GM19351 (cell line): ENCODE results near the gene FZD2.
"Not testable (repeated sequence)": the region's sequence is repeated elsewhere in the genome, so short reads cannot be mapped to it uniquely, and the experiment has no call there.

Experiments
- ATAC-seq: cut with Tn5 transposase; IDR thresholded peaks from one replicate; pipeline ENCODE4 v1.9.1; 2021; ENCODE audit warnings: mild to moderate bottlenecking, moderate library complexity; ENCODE audit not compliant: unreplicated experiment

FZD2 gene

GRCh38 chr17:44556832-44557606 lies at the start of gene FZD2:
Gene FZD2, plus strand, starts transcription at chr17:44557484. Its CDS starts 205 bp downstream, at chr17:44557689.
- ATAC-seq: peak; percentile 53

DNA sequence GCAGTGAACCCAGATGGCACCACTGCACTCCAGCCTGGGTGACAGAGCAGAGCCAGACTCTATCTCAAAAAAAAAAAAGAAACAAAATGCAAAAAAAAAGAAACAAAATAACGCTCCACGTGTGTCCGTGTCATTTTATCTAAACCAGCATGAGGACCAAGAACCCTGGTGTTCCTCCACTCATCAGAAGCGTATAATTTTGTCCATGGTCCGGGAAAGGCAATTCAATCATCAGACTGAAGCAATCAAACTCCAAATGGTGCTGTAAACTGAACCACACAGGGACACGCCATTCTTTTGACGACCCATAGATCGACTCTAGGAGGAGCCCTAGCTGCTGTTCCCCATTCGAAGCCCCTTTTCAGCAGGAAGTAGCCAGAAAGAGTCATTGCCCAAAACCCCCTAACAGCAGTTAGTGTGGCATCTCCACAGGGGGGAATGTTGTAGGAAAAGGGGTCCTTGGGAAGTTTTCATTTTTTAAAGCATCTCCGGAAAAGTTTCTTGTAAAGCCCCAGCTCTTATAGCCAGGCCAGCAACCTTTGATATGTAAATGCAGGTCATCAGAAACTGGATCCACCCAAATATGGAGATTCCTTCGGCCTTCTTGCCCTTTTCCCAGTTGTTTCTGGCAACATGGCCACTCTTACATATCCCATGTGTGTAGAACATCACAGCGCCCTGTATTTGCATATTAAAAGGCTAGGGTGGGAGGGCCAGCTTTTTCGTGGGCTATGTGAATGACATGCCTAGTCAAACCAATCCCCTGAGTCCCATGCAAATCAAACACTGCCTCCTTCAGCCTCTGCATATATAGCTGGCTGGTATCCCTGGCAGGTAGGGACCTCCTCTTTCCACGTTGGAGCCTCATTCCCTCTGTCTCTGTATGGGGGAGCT lies 45.8 kb upstream of the FZD2 start:
- ATAC-seq: not testable (repeated sequence)

DNA sequence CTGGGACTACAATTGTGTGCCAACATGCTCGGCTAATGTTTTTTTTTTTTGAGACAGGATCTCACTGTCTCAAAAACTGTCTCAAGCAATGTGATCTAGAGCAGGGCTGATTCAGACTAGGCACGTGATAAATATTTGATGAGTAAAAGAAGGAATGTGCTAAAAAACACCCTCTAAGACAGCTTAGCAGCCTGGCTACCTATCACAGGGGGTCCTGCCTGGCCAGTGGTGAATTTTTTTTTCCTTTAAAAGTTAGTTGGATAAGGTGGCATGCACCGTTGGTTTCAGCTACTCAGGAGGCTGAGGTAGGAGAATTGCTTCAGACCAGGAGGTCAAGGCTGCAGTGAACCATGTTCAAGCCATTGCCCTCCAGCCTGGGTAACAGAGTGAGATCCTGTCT lies 39.3 kb upstream of the FZD2 start:
- no peak for ATAC-seq

DNA sequence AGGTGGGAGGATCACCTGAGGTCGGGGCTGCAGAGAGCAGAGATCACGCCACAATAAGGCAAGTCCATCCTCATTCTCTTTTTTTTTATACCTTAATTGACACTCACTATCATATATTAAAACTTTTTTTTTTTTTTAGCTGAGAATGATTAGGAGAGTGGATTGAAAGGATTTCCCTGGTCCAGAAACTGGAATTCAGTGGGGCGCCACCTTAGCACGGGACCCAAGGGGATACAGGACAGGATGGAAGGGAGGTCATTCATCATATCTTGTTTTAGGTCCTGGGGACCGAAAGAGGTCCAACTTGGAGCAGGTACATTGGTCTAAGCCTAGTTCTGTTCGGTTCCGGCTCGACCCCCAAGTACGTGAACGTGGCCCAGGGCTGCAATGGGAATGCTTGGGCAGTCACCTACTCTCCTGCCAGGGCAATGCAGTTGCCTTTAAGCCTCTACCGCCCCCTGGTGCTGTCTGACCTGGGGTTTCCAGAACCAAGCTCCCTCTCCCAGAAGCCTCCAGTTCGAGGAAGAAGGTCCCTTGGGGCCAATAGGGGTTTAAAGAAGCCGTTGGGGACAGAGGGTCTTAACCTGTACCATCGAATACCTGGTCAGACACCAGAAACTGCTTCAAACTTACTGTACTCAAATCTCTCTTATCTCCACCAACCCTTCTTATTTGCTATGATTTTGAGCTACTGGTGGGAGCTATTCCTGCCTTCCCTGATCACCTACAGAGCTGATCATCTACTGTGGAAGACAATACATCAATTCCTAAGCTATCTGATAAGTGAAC lies 34.2 kb upstream of the FZD2 start:
- ATAC-seq: no peak

GRCh38 chr17:44523672-44523972 lies 33.7 kb upstream of the FZD2 start:
- ATAC-seq: no peak

GRCh38 chr17:44527102-44527501 lies 30.2 kb upstream of the FZD2 start:
- ATAC-seq: no peak

DNA sequence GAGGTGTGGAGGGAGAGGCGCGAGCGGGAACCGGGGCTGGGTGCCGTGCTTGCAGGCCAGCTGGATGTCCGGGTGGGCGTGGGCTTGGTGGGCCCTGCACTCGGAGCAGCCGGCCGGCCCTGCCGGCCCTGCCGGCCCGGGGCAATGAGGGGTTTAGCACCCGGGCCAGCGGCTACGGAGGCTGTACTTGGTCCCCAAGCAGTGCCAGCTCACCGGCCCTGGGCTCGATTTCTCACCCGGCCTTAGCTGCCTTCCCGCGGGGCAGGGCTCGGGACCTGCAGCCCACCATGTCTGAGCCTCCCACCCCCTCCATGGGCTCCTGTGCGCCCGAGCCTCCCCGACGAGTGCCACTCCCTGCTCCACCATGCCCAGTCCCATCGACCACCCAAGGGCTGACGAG lies 29.3 kb upstream of the FZD2 start:
- no peak for ATAC-seq

- no peak for ATAC-seq
These were observed 27.4 kb upstream of the FZD2 start for GRCh38 chr17:44529864-44530263.

GRCh38 chr17:44530896-44531418 lies 26.3 kb upstream of the FZD2 start:
- ATAC-seq: no peak

DNA sequence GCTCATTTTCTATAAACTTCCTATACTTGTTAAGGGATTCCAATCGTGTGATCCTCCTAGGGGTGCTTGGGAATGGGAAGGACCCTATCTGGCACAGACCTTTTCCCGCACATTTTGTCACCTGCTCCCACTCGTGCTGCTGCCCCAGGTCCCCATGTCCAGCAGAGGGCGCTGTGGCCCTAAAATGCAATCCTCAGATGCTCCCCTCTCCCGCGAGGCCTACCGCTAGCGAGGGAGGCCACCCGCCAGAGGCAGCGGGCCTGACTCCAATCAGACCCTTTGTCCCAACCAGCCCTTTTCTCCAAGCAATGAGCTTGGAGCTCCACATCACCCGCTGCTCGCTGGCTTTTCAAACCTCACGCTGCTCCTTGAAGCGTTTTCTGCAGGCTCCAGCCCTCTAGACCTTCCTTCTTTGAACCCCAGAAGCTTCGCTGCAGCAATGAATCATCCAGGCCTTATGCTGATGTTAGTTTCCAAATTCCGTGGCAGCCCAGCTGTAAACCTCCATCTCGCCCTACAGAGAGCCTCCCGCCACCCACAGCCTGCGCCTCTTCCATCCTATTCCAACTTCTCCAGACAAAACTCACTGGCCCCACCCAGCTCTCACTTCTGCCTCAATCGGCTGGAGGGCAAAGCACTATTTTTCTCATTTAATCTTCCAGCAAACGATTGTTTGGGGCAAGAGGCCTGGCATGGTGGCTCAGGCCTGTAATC lies 23.6 kb upstream of the FZD2 start:
- ATAC-seq: no peak

DNA sequence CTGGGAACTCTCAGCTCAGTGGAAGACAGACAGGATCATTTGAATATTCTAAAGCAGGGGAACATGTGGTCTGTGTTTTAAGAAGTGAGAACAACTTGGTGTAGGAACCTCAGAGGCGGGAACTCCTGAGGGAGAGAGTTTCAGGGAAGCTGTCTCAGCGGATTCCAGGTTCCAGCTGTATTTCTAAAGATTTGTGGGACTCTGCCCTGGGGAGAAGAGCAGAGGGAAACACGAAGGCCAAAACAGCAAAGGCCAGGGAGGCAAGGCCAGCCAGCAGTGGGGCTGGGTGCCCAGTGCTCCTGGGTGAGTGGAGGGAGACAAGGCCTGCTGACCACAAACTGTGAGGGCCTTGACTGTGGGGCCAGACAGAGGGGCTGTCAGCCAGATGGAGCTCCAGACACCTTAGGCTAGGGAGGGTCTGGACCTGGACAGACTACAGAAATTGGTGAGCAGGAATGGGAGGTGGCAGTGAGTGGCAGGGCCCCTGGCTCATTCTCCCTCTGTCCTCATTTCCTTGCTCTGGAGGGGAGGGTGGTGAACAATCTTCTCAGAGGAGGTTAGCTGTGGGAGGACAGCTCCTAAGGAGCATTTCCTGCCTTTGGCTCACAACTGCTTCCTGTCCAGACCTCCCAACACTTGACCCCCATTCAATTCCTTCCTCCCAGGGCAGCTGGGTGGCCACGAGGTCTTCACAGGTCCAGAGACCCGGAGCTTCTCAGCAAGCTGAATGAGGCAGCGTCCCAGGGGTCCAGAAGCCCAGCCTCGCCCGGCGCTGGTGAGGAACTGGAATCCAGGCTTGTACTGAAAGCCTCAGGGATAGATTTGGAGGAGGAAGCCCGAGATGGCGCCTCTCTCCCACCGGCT lies 21.0 kb upstream of the FZD2 start:
- no peak for ATAC-seq

DNA sequence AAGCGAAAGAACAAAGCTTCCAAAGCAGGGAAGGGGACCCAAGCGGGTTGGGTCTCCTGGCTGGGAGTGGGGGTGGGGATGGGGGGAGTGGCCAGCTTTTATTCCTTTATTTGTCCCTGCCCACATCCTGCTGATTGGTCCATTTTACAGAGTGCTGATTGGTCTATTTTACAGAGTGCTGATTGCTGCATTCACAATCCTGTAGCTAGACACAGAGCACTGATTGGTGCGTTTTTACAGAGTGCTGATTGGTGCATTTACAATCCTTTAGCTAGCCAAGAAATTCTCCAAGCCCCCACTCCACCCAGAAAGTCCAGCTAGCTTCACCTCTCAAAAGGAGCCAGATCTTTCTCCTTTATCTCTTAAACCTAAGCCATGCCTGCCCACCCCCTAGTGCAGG lies 19.4 kb upstream of the FZD2 start:
- not testable (repeated sequence) for ATAC-seq

DNA sequence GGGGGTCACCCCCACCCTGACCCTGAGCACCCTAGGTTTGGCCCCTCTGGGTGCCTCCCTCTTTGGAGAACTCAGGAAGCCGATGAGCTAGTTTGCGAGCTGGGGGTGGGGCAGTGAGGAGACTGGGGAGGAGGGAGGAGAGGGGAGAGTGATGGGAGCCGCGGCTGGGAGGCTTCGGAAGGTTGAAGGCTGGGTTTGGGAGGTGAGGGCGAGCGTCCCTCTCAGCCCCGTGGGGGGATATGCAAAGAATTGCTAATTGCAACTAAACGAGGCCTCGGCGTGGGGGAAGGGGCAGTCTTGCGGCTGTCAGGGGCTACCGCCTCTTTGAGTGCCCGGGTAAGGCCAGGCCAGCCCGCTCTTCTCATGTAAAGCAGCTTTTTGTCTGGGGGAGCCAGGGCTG lies 17.6 kb upstream of the FZD2 start:
- ATAC-seq: no peak

DNA sequence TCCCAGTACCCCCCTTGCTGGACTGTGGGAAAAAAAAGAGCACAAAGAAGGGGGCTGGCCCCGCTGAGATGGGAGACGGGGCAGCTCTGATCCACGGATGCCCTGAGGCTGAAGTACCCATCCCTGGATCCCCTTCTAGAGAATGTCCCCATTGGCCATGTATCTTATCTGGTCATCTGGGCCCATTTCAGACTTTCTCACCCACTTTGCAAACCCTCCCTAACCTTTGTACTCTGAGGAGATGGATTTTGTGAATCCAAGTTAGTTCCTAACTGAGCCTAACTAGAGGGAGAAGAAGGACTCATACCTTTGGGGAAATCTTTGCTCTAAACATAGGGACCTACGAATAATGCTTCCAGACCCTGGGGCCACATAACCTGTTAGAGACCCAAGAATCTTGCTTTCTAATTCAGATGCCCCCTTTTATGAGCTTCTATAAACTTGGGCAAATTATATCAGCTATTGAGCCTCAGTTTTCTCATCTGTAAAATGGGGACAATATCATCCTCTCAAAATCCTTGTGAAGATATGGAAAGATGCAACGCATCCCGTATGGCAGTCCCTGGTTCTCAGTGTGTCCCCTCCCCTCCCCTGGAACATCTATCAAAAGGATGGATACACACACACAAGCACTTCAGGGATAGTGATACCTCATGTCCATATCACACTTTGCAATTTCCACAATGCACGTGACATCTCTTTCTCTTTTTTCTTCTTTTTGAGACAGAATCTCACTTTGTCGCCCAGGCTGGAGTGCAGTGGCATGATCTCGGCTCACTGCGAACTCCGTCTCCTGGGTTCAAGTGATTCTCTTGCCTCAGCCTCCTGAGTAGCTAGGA lies 16.8 kb upstream of the FZD2 start:
- ATAC-seq: no peak

GRCh38 chr17:44541884-44542581 lies 15.3 kb upstream of the FZD2 start:
- no peak for ATAC-seq

- no peak for ATAC-seq
These were observed 13.9 kb upstream of the FZD2 start for GRCh38 chr17:44543213-44543904.

- no peak for ATAC-seq
These were observed 13.3 kb upstream of the FZD2 start for GRCh38 chr17:44543905-44544523.
